ENCODE results near the gene RGL3. TPM values are rescaled to one million over a fixed set of nuclear protein-coding genes. Genes with fewer than 3 reads are reported as not detected.

RGL3 gene
- total RNA-seq, 6 experiments from 2014 or later, result 6.7 to 26.6 (median 19.7) TPM

GRCh38 chr19:11349171-11349570, 69.9 kb downstream of the RGL3 start:
- Histone ChIP-seq H3K27me3 (no peaks in the 10 kb centered on the region), H3K4me1 (peaks cover 0 to 18% (median 1%) of the 10 kb centered on the region in 4 donors), H3K9me3 (no peaks in the 10 kb centered on the region), H3K27ac (no peak overlapping the region), H3K4me3 (no peak overlapping the region), H3K36me3 (no peaks in the 10 kb centered on the region)
- WGBS (ENCODE audit: insufficient coverage, low coverage, low lambda C conversion rate, missing lambda C conversion rate), result 88% methylated on average over 2 of the region's 4 CpGs
- intact Hi-C loops (cut with DNase I), result no loop called here
- TF ChIP-seq POLR2A (IDR thresholded peaks at IDR 0.05), result no peak
- no peak for TF ChIP-seq CTCF (IDR thresholded peaks at IDR 0.05)
- DNase-seq (no peak), ATAC-seq (no peak)

GRCh38 chr19:11347546-11348039, 71.5 kb downstream of the RGL3 start:
- DNase-seq (no peak), ATAC-seq (no peak)
- intact Hi-C loops (cut with DNase I), result no loop called here
- Histone ChIP-seq H3K4me3 (no peak overlapping the region), H3K27me3 (no peaks in the 10 kb centered on the region), H3K4me1 (peaks cover 0 to 26% (median 6%) of the 10 kb centered on the region in 4 donors), H3K27ac (no peak overlapping the region), H3K9me3 (no peaks in the 10 kb centered on the region), H3K36me3 (peaks cover 0 to 4% (median 0%) of the 10 kb centered on the region in 4 donors)
- WGBS (ENCODE audit: insufficient coverage, low coverage, low lambda C conversion rate, missing lambda C conversion rate), result 73% methylated on average over 3 of the region's 7 CpGs
- no peak for TF ChIP-seq CTCF (IDR thresholded peaks at IDR 0.05)
- no peak for TF ChIP-seq POLR2A (IDR thresholded peaks at IDR 0.05)

- Histone ChIP-seq H3K9me3 (no peaks in the 10 kb centered on the region), H3K36me3 (peaks cover 0 to 10% (median 2%) of the 10 kb centered on the region in 4 donors), H3K4me1 (peaks cover 0 to 26% (median 6%) of the 10 kb centered on the region in 4 donors), H3K27me3 (no peaks in the 10 kb centered on the region), H3K27ac (peak within 1 kb of the TSS; percentile 58 to 77 (median 68)), H3K4me3 (peak within 1 kb of the TSS; percentile 62 to 80 (median 64))
- peak; percentile 83 for TF ChIP-seq POLR2A (IDR thresholded peaks at IDR 0.05)
- no peak for TF ChIP-seq CTCF (IDR thresholded peaks at IDR 0.05)
- DNase-seq (peak; percentile 98 to 99 (median 99)), ATAC-seq (peak; percentile 88 to 94 (median 92))
- intact Hi-C loops (cut with DNase I), result no loop called here
- under 1% methylated on average over 19 of the region's 50 CpGs for WGBS (ENCODE audit: insufficient coverage, low coverage, low lambda C conversion rate, missing lambda C conversion rate)
Observed at GRCh38 chr19:11346104-11346940, 72.8 kb downstream of the RGL3 start, which contains the start of the genes CCDC159 and TMEM205. Gene CCDC159, plus strand, starts transcription at chr19:11346519. Its CDS starts 88 bp downstream, at chr19:11346607. Gene TMEM205, minus strand, starts transcription at chr19:11346268. Its CDS starts 649 bp downstream, at chr19:11345619.

GRCh38 chr19:11345122-11345803, 73.9 kb downstream of the RGL3 start:
- Histone ChIP-seq H3K27me3 (no peaks in the 10 kb centered on the region), H3K27ac (peak overlapping the region in 2 of 3 donors; percentile 58 to 77), H3K9me3 (no peaks in the 10 kb centered on the region), H3K36me3 (peaks cover 0 to 10% (median 2%) of the 10 kb centered on the region in 4 donors), H3K4me3 (peak overlapping the region; percentile 62 to 80 (median 64)), H3K4me1 (peaks cover 0 to 26% (median 6%) of the 10 kb centered on the region in 4 donors)
- TF ChIP-seq POLR2A (IDR thresholded peaks at IDR 0.05), result no peak
- no peak for TF ChIP-seq CTCF (IDR thresholded peaks at IDR 0.05)
- WGBS (ENCODE audit: insufficient coverage, low coverage, low lambda C conversion rate, missing lambda C conversion rate), result 13% methylated on average over 6 of the region's 15 CpGs
- intact Hi-C loops (cut with DNase I), result no loop called here
- DNase-seq (peak in 2 of 3 donors; percentile 58 to 80), ATAC-seq (peak in 3 of 4 donors; percentile 6 to 22 (median 19))

Small RNA genes lying within 50 kb of the gene (small RNA-seq; reads per million reads assigned to genes)
- 0 reads per million in 2 experiments for gene RF00019

Other genes with a start within 250 kb of the RGL3 start
- 10 to 100 TPM; 36.3 to 65.4 (median 50.4) TPM for gene KANK2, start 221.8 kb downstream of the RGL3 start, total RNA-seq
- gene ANGPTL8, start 179.7 kb downstream of the RGL3 start, total RNA-seq, result 100 to 1,000 TPM in 4 of 6 experiments, 10 to 100 TPM in 2; 56.7 to 287 (median 140) TPM
- 10 to 100 TPM; 19.9 to 45.9 (median 30.4) TPM for gene DOCK6, start 156.8 kb downstream of the RGL3 start, total RNA-seq
- gene TSPAN16, start 123.2 kb downstream of the RGL3 start, total RNA-seq, result not detected
- 1 to 10 TPM; 2.7 to 4.5 (median 4.0) TPM for gene RAB3D, start 79.7 kb downstream of the RGL3 start, total RNA-seq
- 100 to 1,000 TPM; 138 to 605 (median 165) TPM for gene TMEM205, start 73.0 kb downstream of the RGL3 start, total RNA-seq
- gene CCDC159, start 72.8 kb downstream of the RGL3 start, total RNA-seq, result 10 to 100 TPM in 5 of 6 experiments, 1 to 10 TPM in 1; 8.4 to 27.9 (median 23.4) TPM
- gene PLPPR2, start 63.9 kb downstream of the RGL3 start, total RNA-seq, result 10 to 100 TPM in 3 of 6 experiments, 1 to 10 TPM in 3; 6.7 to 17.5 (median 10.2) TPM
- 1 to 10 TPM; 1.4 to 2.7 (median 2.3) TPM for gene SWSAP1, start 44.6 kb downstream of the RGL3 start, total RNA-seq
- 1 to 10 TPM; 4.9 to 8.7 (median 7.1) TPM for gene EPOR, start 35.0 kb downstream of the RGL3 start, total RNA-seq
- gene ODAD3, start 15.8 kb upstream of the RGL3 start, total RNA-seq, result under 1 TPM; 0.21 to 0.73 (median 0.54) TPM
- 100 to 1,000 TPM; 114 to 206 (median 192) TPM for gene PRKCSH, start 16.3 kb upstream of the RGL3 start, total RNA-seq
- gene ELAVL3, start 61.7 kb upstream of the RGL3 start, total RNA-seq, result not detected
- 1 to 10 TPM; 2.7 to 7.0 (median 3.9) TPM for gene ZNF653, start 86.5 kb upstream of the RGL3 start, total RNA-seq
- 10 to 100 TPM; 25.0 to 45.5 (median 37.7) TPM for gene ECSIT, start 109.8 kb upstream of the RGL3 start, total RNA-seq
- gene CNN1, start 119.5 kb upstream of the RGL3 start, total RNA-seq, result 1 to 10 TPM in 4 of 6 experiments, under 1 TPM in 2; 0.71 to 8.5 (median 1.0) TPM
- gene ELOF1, start 139.9 kb upstream of the RGL3 start, total RNA-seq, result 10 to 100 TPM; 21.9 to 33.5 (median 24.9) TPM
- gene ACP5, start 158.3 kb upstream of the RGL3 start, total RNA-seq, result 10 to 100 TPM; 10.4 to 28.5 (median 21.5) TPM
- gene ZNF627, start 178.2 kb upstream of the RGL3 start, total RNA-seq, result 1 to 10 TPM; 2.7 to 5.4 (median 4.6) TPM

Data from right lobe of liver (tissue), 6 donors.